Measurements from ENCODE around the gene LHFPL6.

Gene LHFPL6

GRCh38 chr13:39604756-39605155 lies 1.8 kb upstream of the LHFPL6 start:
- Histone ChIP-seq H4K8ac (ENCODE audit: low read depth, low read length) (no peak overlapping the region), H3K27ac (ENCODE audit: low read depth, low read length) (no peak overlapping the region), H3K9me3 (ENCODE audit: insufficient read depth, low read depth, low read length) (no peaks in the 10 kb centered on the region), H3K79me1 (ENCODE audit: low read length) (peaks cover 13% of the 10 kb centered on the region), H3K79me2 (ENCODE audit: control insufficient read depth, insufficient read depth, low read length, poor library complexity) (peaks cover 8% of the 10 kb centered on the region), H3K4me1 (ENCODE audit: control insufficient read depth in 1 of 2, insufficient read depth in 2 of 2, low read length in 2 of 2) (peaks cover 3% of the 10 kb centered on the region in 2 experiments), H3K27me3 (ENCODE audit: insufficient read depth, low read length) (no peaks in the 10 kb centered on the region), H3K23ac (ENCODE audit: low read length) (no peak overlapping the region), H3K36me3 (ENCODE audit: control insufficient read depth in 1 of 2, insufficient read depth in 2 of 2, low read length in 2 of 2) (peaks cover 0 to 2% of the 10 kb centered on the region in 2 experiments), H3K9ac (ENCODE audit: low read length) (no peak overlapping the region), H3K18ac (ENCODE audit: low read length) (no peak overlapping the region), H2BK5ac (ENCODE audit: low read depth, low read length, poor library complexity) (no peak overlapping the region), H3K4me2 (ENCODE audit: low read length) (no peak overlapping the region), H3K14ac (ENCODE audit: low read length) (no peak overlapping the region), H3K4me3 (ENCODE audit: low read depth, low read length) (no peak overlapping the region), H4K91ac (ENCODE audit: low read depth, low read length) (no peak overlapping the region), H2BK12ac (ENCODE audit: low read length) (no peak overlapping the region), H3K4ac (ENCODE audit: low read depth, low read length) (no peak overlapping the region), H4K12ac (ENCODE audit: low read depth, low read length) (no peak overlapping the region), H2AK5ac (ENCODE audit: low read length) (no peak overlapping the region), H2AFZ (ENCODE audit: insufficient read depth, low read length, poor library complexity) (no peak overlapping the region), H2BK120ac (ENCODE audit: insufficient read depth, low read length, poor library complexity) (no peak overlapping the region)
- peak; percentile 55 to 82 for DNase-seq
- WGBS (ENCODE audit: extremely low coverage, insufficient coverage, insufficient read length): no CpG with 5 or more reads among the region's 5 CpGs

GRCh38 chr13:39603424-39603947 lies 493 bp upstream of the LHFPL6 start:
- peak overlapping the region; percentile 67 for H2BK5ac ChIP-seq (ENCODE audit: low read depth, low read length, poor library complexity)
- H3K4me3 ChIP-seq (ENCODE audit: low read depth, low read length): peak overlapping the region; percentile 88
- no peak overlapping the region for H2AK5ac ChIP-seq (ENCODE audit: low read length)
- peak overlapping the region; percentile 8 for H3K18ac ChIP-seq (ENCODE audit: low read length)
- H2BK120ac ChIP-seq (ENCODE audit: insufficient read depth, low read length, poor library complexity): no peak overlapping the region
- peak; percentile 83 to 84 for DNase-seq
- WGBS (ENCODE audit: extremely low coverage, insufficient coverage, insufficient read length): no CpG with 5 or more reads among the region's 15 CpGs
- H2AFZ ChIP-seq (ENCODE audit: insufficient read depth, low read length, poor library complexity): peak overlapping the region; percentile 32
- H4K91ac ChIP-seq (ENCODE audit: low read depth, low read length): peak overlapping the region; percentile 4
- no peaks in the 10 kb centered on the region for H3K27me3 ChIP-seq (ENCODE audit: insufficient read depth, low read length)
- H3K27ac ChIP-seq (ENCODE audit: low read depth, low read length): peak overlapping the region; percentile 46
- H3K4me1 ChIP-seq (ENCODE audit: control insufficient read depth in 1 of 2, insufficient read depth in 2 of 2, low read length in 2 of 2): peaks cover 3% of the 10 kb centered on the region in 2 experiments
- peak overlapping the region; percentile 98 for H3K4me2 ChIP-seq (ENCODE audit: low read length)
- H3K9me3 ChIP-seq (ENCODE audit: insufficient read depth, low read depth, low read length): no peaks in the 10 kb centered on the region
- H4K8ac ChIP-seq (ENCODE audit: low read depth, low read length): peak overlapping the region; percentile 18
- peaks cover 0 to 2% of the 10 kb centered on the region in 2 experiments for H3K36me3 ChIP-seq (ENCODE audit: control insufficient read depth in 1 of 2, insufficient read depth in 2 of 2, low read length in 2 of 2)
- H3K4ac ChIP-seq (ENCODE audit: low read depth, low read length): no peak overlapping the region
- H3K14ac ChIP-seq (ENCODE audit: low read length): no peak overlapping the region
- H3K9ac ChIP-seq (ENCODE audit: low read length): peak overlapping the region; percentile 77
- H3K23ac ChIP-seq (ENCODE audit: low read length): no peak overlapping the region
- no peak overlapping the region for H2BK12ac ChIP-seq (ENCODE audit: low read length)
- peaks cover 13% of the 10 kb centered on the region for H3K79me1 ChIP-seq (ENCODE audit: low read length)
- peaks cover 8% of the 10 kb centered on the region for H3K79me2 ChIP-seq (ENCODE audit: control insufficient read depth, insufficient read depth, low read length, poor library complexity)
- no peak overlapping the region for H4K12ac ChIP-seq (ENCODE audit: low read depth, low read length)

- Histone ChIP-seq H4K91ac (ENCODE audit: low read depth, low read length) (peak overlapping the region; percentile 66), H3K36me3 (ENCODE audit: control insufficient read depth in 1 of 2, insufficient read depth in 2 of 2, low read length in 2 of 2) (peaks cover 0 to 2% of the 10 kb centered on the region in 2 experiments), H3K27me3 (ENCODE audit: insufficient read depth, low read length) (no peaks in the 10 kb centered on the region), H2BK12ac (ENCODE audit: low read length) (peak overlapping the region; percentile 61), H2BK120ac (ENCODE audit: insufficient read depth, low read length, poor library complexity) (peak overlapping the region; percentile 47), H3K18ac (ENCODE audit: low read length) (peak overlapping the region; percentile 82), H4K12ac (ENCODE audit: low read depth, low read length) (peak overlapping the region; percentile 47), H3K9ac (ENCODE audit: low read length) (peak overlapping the region; percentile 81), H3K27ac (ENCODE audit: low read depth, low read length) (peak overlapping the region; percentile 11), H2AK5ac (ENCODE audit: low read length) (no peak overlapping the region), H3K79me2 (ENCODE audit: control insufficient read depth, insufficient read depth, low read length, poor library complexity) (peaks cover 8% of the 10 kb centered on the region), H3K4ac (ENCODE audit: low read depth, low read length) (peak overlapping the region; percentile 81), H2AFZ (ENCODE audit: insufficient read depth, low read length, poor library complexity) (peak overlapping the region; percentile 97), H4K8ac (ENCODE audit: low read depth, low read length) (peak overlapping the region; percentile 67), H3K4me3 (ENCODE audit: low read depth, low read length) (peak overlapping the region; percentile 88), H3K14ac (ENCODE audit: low read length) (peak overlapping the region; percentile 65), H3K23ac (ENCODE audit: low read length) (no peak overlapping the region), H2BK5ac (ENCODE audit: low read depth, low read length, poor library complexity) (peak overlapping the region; percentile 90), H3K4me2 (ENCODE audit: low read length) (peak overlapping the region; percentile 98), H3K79me1 (ENCODE audit: low read length) (peaks cover 13% of the 10 kb centered on the region), H3K4me1 (ENCODE audit: control insufficient read depth in 1 of 2, insufficient read depth in 2 of 2, low read length in 2 of 2) (peaks cover 3% of the 10 kb centered on the region in 2 experiments), H3K9me3 (ENCODE audit: insufficient read depth, low read depth, low read length) (no peaks in the 10 kb centered on the region)
- DNase-seq: no peak
- WGBS (ENCODE audit: extremely low coverage, insufficient coverage, insufficient read length): no CpG with 5 or more reads among the region's 11 CpGs
These were observed 748 bp downstream of the LHFPL6 start for GRCh38 chr13:39602277-39602613.

DNA sequence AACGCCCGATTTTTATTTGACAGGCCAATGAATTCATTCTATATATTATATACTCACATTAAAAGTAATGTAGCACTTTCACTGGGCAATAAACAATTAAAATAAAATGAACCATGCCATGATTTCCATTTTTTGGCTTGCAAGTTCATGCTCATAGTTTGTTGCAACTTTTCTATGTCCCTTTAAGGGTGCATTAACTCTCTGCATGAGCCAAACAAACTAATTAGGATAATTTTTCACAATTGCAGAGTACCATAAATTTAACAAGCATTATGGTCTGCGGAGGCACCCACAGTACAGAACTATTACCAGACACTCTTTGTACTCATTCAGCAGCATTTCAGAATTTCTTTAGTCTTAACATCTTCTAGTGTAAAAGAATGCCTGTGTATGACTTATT lies 1.4 kb downstream of the LHFPL6 start:
- Histone ChIP-seq H2AFZ (ENCODE audit: insufficient read depth, low read length, poor library complexity) (no peak overlapping the region), H3K18ac (ENCODE audit: low read length) (no peak overlapping the region), H3K4me3 (ENCODE audit: low read depth, low read length) (no peak overlapping the region), H3K79me2 (ENCODE audit: control insufficient read depth, insufficient read depth, low read length, poor library complexity) (peaks cover 8% of the 10 kb centered on the region), H4K8ac (ENCODE audit: low read depth, low read length) (no peak overlapping the region), H2BK5ac (ENCODE audit: low read depth, low read length, poor library complexity) (no peak overlapping the region), H3K27me3 (ENCODE audit: insufficient read depth, low read length) (no peaks in the 10 kb centered on the region), H3K36me3 (ENCODE audit: control insufficient read depth in 1 of 2, insufficient read depth in 2 of 2, low read length in 2 of 2) (peaks cover 0 to 2% of the 10 kb centered on the region in 2 experiments), H2AK5ac (ENCODE audit: low read length) (no peak overlapping the region), H3K4me2 (ENCODE audit: low read length) (peak overlapping the region; percentile 98), H4K12ac (ENCODE audit: low read depth, low read length) (no peak overlapping the region), H3K79me1 (ENCODE audit: low read length) (peaks cover 13% of the 10 kb centered on the region), H3K14ac (ENCODE audit: low read length) (no peak overlapping the region), H3K27ac (ENCODE audit: low read depth, low read length) (no peak overlapping the region), H2BK12ac (ENCODE audit: low read length) (no peak overlapping the region), H3K4ac (ENCODE audit: low read depth, low read length) (no peak overlapping the region), H3K23ac (ENCODE audit: low read length) (no peak overlapping the region), H2BK120ac (ENCODE audit: insufficient read depth, low read length, poor library complexity) (no peak overlapping the region), H4K91ac (ENCODE audit: low read depth, low read length) (no peak overlapping the region), H3K4me1 (ENCODE audit: control insufficient read depth in 1 of 2, insufficient read depth in 2 of 2, low read length in 2 of 2) (peaks cover 3% of the 10 kb centered on the region in 2 experiments), H3K9ac (ENCODE audit: low read length) (no peak overlapping the region), H3K9me3 (ENCODE audit: insufficient read depth, low read depth, low read length) (no peaks in the 10 kb centered on the region)
- no CpG with 5 or more reads among the region's 3 CpGs for WGBS (ENCODE audit: extremely low coverage, insufficient coverage, insufficient read length)
- DNase-seq: no peak

All from trophoblast cell (in vitro differentiated cells and primary cell).